NT2/D1 (cell line): ENCODE measurements around the gene RFTN1.

ENCODE experiments used
- YY1 ChIP-seq: IDR thresholded peaks from 2 replicates; pipeline ENCODE4 v1.6.1; 2011; ENCODE audit not compliant: insufficient read length, insufficient read depth
- ZNF274 ChIP-seq: IDR thresholded peaks from 2 replicates; pipeline ENCODE4 v1.6.1; 2011; ENCODE audit warnings: mild to moderate bottlenecking, low read depth, low read length

GRCh38 chr3:16313886-16314645 lies 199.4 kb downstream of the RFTN1 start:
- TF ChIP-seq ZNF274 = no peak
- no peak for TF ChIP-seq YY1
